GM12878 (cell line): ENCODE results near the gene MACROD2. TPM values are rescaled to one million over a fixed set of nuclear protein-coding genes. Genes with fewer than 3 reads are reported as not detected.
A peak's percentile ranks its signal among the peaks of the same experiment; 100 is the strongest.

ENCODE experiments used
- ATAC-seq: fragments of 200-7000 bp; cut with Tn5 transposase; 3 replicates; pipeline ENCODE4 v1.9.1; 2020; ENCODE audit warnings: mild to moderate bottlenecking, moderate library complexity
- BruUV-seq: library from RNA; stranded (reverse); fragments of 400-500 nt; replicated peaks from 2 replicates; lab custom pipeline; 2021; lab: Mats Ljungman, UMichigan
- CTCF ChIA-PET: fragments of 300-600 bp; sonication (Branson Sonifier 250); formaldehyde crosslinking; extraction: SDS; loops from one replicate; lab custom pipeline; 2021; ENCODE audit warnings: inconsistent platforms; lab: Yijun Ruan, JAX
- POLR2A ChIA-PET: fragments of 350-600 bp; formaldehyde crosslinking; extraction: SDS; loops from one replicate; lab custom pipeline; 2021; ENCODE audit warnings: inconsistent platforms; lab: Charles Lee
- RAD21 ChIA-PET: fragments of 300-600 bp; sonication (Branson Sonifier 250); formaldehyde crosslinking; loops from one replicate; lab custom pipeline; 2023; ENCODE audit warnings: antibody characterized with exemption; ENCODE audit not compliant: unreplicated experiment; lab: Charles Lee
- SMC1A ChIA-PET: fragments of 300-600 bp; sonication (Branson Sonifier 250); formaldehyde crosslinking; loops from one replicate; lab custom pipeline; 2023; ENCODE audit not compliant: unreplicated experiment, uncharacterized antibody; lab: Charles Lee
- DNase-seq: peaks from one replicate; pipeline ENCODE4 v3.0.0-alpha.2; 2011; ENCODE audit warnings: low read depth, low spot score
- FAIRE-seq: peaks from 3 replicates; lab custom pipeline; 2011; peaks lifted over from hg19 to GRCh38; lab: Jason Lieb, UNC
- H2AFZ ChIP-seq: 2 replicates; pipeline ENCODE4 v1.6.0; 2011; ENCODE audit warnings: low read depth, low read length, control low read depth; ENCODE audit not compliant: control insufficient read depth
- H3K27ac ChIP-seq: 2 replicates; pipeline ENCODE4 v1.5.1; 2011; ENCODE audit warnings: control low read depth; ENCODE audit not compliant: control insufficient read depth, insufficient read depth
- H3K27me3 ChIP-seq, 2 experiments: replicated peaks in 1 of 2; 2 replicates each; pipeline versions ENCODE4 v1.6.0 to v1.6.1; 2011; ENCODE audit warnings: low read length in 1 of 2; ENCODE audit not compliant: control insufficient read depth in 2 of 2, insufficient read depth in 2 of 2
- H3K36me3 ChIP-seq, 2 experiments: 2 replicates each; pipeline ENCODE4 v1.5.1; 2011; ENCODE audit warnings: low read length in 1 of 2; ENCODE audit not compliant: control insufficient read depth in 2 of 2, insufficient read depth in 2 of 2
- H3K4me1 ChIP-seq: 2 replicates; pipeline ENCODE4 v1.6.1; 2011; ENCODE audit warnings: mild to moderate bottlenecking, low read length, moderate library complexity, mixed read lengths; ENCODE audit not compliant: control insufficient read depth, insufficient read depth
- H3K4me2 ChIP-seq: 2 replicates; pipeline ENCODE4 v1.6.0; 2011; ENCODE audit warnings: control low read depth; ENCODE audit not compliant: control insufficient read depth, insufficient read depth
- H3K4me3 ChIP-seq: fragments of 200-600 bp; sonication (generic); 2 replicates; pipeline ENCODE4 v1.5.1; 2016
- H3K79me2 ChIP-seq: 2 replicates; pipeline ENCODE4 v1.6.0; 2011; ENCODE audit warnings: low read length; ENCODE audit not compliant: control insufficient read depth, insufficient read depth
- H3K9ac ChIP-seq: 2 replicates; pipeline ENCODE4 v1.8.0; 2011; ENCODE audit warnings: low read length, control low read depth, mixed read lengths; ENCODE audit not compliant: control insufficient read depth, insufficient read depth
- H3K9me3 ChIP-seq: replicated peaks from 3 replicates; pipeline ENCODE4 v1.5.1; 2011; ENCODE audit warnings: mild to moderate bottlenecking, low read length; ENCODE audit not compliant: control insufficient read depth, insufficient read depth
- H4K20me1 ChIP-seq: 2 replicates; pipeline ENCODE4 v1.6.0; 2011; ENCODE audit not compliant: control insufficient read depth, insufficient read depth
- BCL11A ChIP-seq: IDR thresholded peaks from 2 replicates; pipeline ENCODE4 v1.6.1; 2011; ENCODE audit warnings: low read depth, low read length
- BHLHE40 ChIP-seq, 2 experiments: fragments of 450-650 bp in 1 of 2; IDR thresholded peaks; 2 replicates each; pipeline ENCODE4 v1.6.1; 2011 to 2017; ENCODE audit warnings: low read depth in 2 of 2, borderline replicate concordance in 1 of 2, improper control_type of control experiment in 1 of 2, low read length in 1 of 2, mild to moderate bottlenecking in 1 of 2
- BRCA1 ChIP-seq: IDR thresholded peaks from 2 replicates; pipeline ENCODE4 v1.6.1; 2011; ENCODE audit warnings: low read depth, low read length, improper control_type of control experiment
- EP300 ChIP-seq, 2 experiments: fragments of 150-350 bp in 1 of 2; IDR thresholded peaks; 2 replicates each; pipeline ENCODE4 v1.6.1; 2011 to 2012; ENCODE audit warnings: low read depth in 2 of 2, low read length in 2 of 2, borderline replicate concordance in 1 of 2, improper control_type of control experiment in 1 of 2, inconsistent platforms in 1 of 2; ENCODE audit not compliant: control insufficient read depth in 1 of 2
- FOXK2 ChIP-seq: fragments of 450-650 bp; IDR thresholded peaks from 2 replicates; pipeline ENCODE4 v1.6.1; 2017; ENCODE audit warnings: mild to moderate bottlenecking, moderate library complexity
- HDAC6 ChIP-seq: fragments of 200-600 bp; sonication (generic); IDR thresholded peaks from one replicate; pipeline ENCODE4 v1.8.0; 2017; ENCODE audit warnings: antibody characterized with exemption; ENCODE audit not compliant: unreplicated experiment
- MXI1 ChIP-seq: fragments of 150-350 bp; IDR thresholded peaks from 2 replicates; pipeline ENCODE4 v1.6.1; 2011; ENCODE audit warnings: low read depth, mild to moderate bottlenecking, inconsistent platforms, low read length, improper control_type of control experiment
- POLR2AphosphoS5 ChIP-seq: IDR thresholded peaks from 2 replicates; pipeline ENCODE4 v1.6.1; 2011; ENCODE audit warnings: mild to moderate bottlenecking, low read length, inconsistent platforms
- SP1 ChIP-seq: IDR thresholded peaks from one replicate; pipeline ENCODE4 v1.6.1; 2011; ENCODE audit warnings: low read depth, low read length
- SRF ChIP-seq, 2 experiments: IDR thresholded peaks; 2 replicates each; pipeline ENCODE4 v1.6.1; 2011; ENCODE audit warnings: low read depth in 2 of 2, low read length in 2 of 2, mild to moderate bottlenecking in 1 of 2, moderate library complexity in 1 of 2
- SUZ12 ChIP-seq: fragments of 200-600 bp; sonication (generic); IDR thresholded peaks from one replicate; pipeline ENCODE4 v1.6.1; 2018; ENCODE audit warnings: antibody characterized with exemption, mild to moderate bottlenecking; ENCODE audit not compliant: unreplicated experiment
- WGBS: methylation state at CpG from one replicate; pipeline ENCODE4 v1.1.6; 2016; ENCODE audit warnings: low lambda C conversion rate; ENCODE audit not compliant: insufficient replicate concordance, insufficient coverage; ENCODE audit errors: missing lambda C conversion rate; 5-methylcytosine and 5-hydroxymethylcytosine counted together
- in situ Hi-C: fragments of 300-500 bp; cut with MboI; formaldehyde crosslinking; loops from 9 replicates; pipeline ENCODE4 v1.14.3; 2018; ENCODE audit warnings: mixed read lengths
- intact Hi-C: fragments of 100-400 bp; cut with micrococcal nuclease; formaldehyde crosslinking; loops from one replicate; pipeline ENCODE4 v1.14.2; 2022; ENCODE audit not compliant: unreplicated experiment
- polyA plus RNA-seq, 11 experiments: library from polyadenylated mRNA; depleted of rRNA in 4 of 11; unstranded in 6 of 11; stranded (reverse) in 5 of 11; fragments of >200 nt; fragmentation: Nextera tagmentation in 4 of 11; fragmentation: Illumina TruSeq in 1 of 11; extraction: Ambion mirVana in 4 of 11; extraction: Trizol in 1 of 11; gene quantifications; 1 replicate in 1 of 11; 2 replicates in 10 of 11; pipeline versions ENCODE4 v1.2.1 to v1.2.3, GENCODE V29; 2011 to 2016; ENCODE audit warnings: inconsistent platforms in 2 of 11, missing spikeins in 2 of 11, low read depth in 1 of 11
- total RNA-seq, 4 experiments: library from RNA; depleted of rRNA in 3 of 4; stranded (reverse); fragments of >200 nt in 3 of 4; fragmentation: Illumina TruSeq in 1 of 4; extraction: Trizol in 1 of 4; gene quantifications; 2 replicates each; pipeline versions ENCODE4 v1.2.1 to v1.2.3, GENCODE V29; 2013 to 2021

Gene MACROD2
- total and polyA plus RNA-seq, 10 of the 15 experiments (the other 5 are each of a cell fraction or from before 2014, with no cell fraction given), result 1.1 to 21.5 (median 2.2) TPM

- ATAC-seq (no peak), DNase-seq (no peak), FAIRE-seq (no peak)
- H3K27ac ChIP-seq, result no peak overlapping the region
- in situ Hi-C loops (no loop called here), intact Hi-C loops (no loop called here)
- H3K36me3 ChIP-seq, result no peaks in the 10 kb centered on the region
- H3K27me3 ChIP-seq, result no peaks in the 10 kb centered on the region
- BruUV-seq, result no TSS peak
- no peaks in the 10 kb centered on the region for H3K79me2 ChIP-seq
- no peak overlapping the region for H3K9ac ChIP-seq
- ChIA-PET RAD21 (no interaction called here), CTCF (no interaction called here), SMC1A (no interaction called here), POLR2A (no interaction called here)
- H4K20me1 ChIP-seq, result no peaks in the 10 kb centered on the region
- H3K4me1 ChIP-seq, result no peaks in the 10 kb centered on the region
- no peak overlapping the region for H3K4me3 ChIP-seq
- no peak for TF ChIP-seq SP1
- H2AFZ ChIP-seq, result no peak overlapping the region
- 48% methylated on average over 5 of the region's 5 CpGs for WGBS
- no peak overlapping the region for H3K4me2 ChIP-seq
- H3K9me3 ChIP-seq, result no peaks in the 10 kb centered on the region; the same call in 2 of the 3 replicates
Measured at GRCh38 chr20:14922503-14923267, 927.4 kb downstream of the MACROD2 start.

- no peak overlapping the region for H3K4me2 ChIP-seq
- no peaks in the 10 kb centered on the region for H3K79me2 ChIP-seq
- no TSS peak for BruUV-seq
- H3K27me3 ChIP-seq, result no peaks in the 10 kb centered on the region
- no peak overlapping the region for H3K9ac ChIP-seq
- 76% methylated on average over 1 of the region's 1 CpG for WGBS
- POLR2A ChIA-PET, result no interaction called here
- FAIRE-seq, result no peak
- SMC1A ChIA-PET, result no interaction called here
- DNase-seq, result no peak
- CTCF ChIA-PET, result interaction anchor here (0.9 kb wide), 1 partner anchor 26 kb away, joined by 3 read pairs; no protein-coding TSS in a partner anchor
- intact Hi-C loops, result no loop called here
- H3K27ac ChIP-seq, result no peak overlapping the region
- in situ Hi-C loops, result no loop called here
- TF ChIP-seq SUZ12 (no peak), HDAC6 (no peak), EP300 (IDR thresholded peaks at IDR 0.05; ENCODE audit: borderline replicate concordance in 1 of 2, control insufficient read depth in 1 of 2, low read depth in 2 of 2, low read length in 2 of 2) (no peak), FOXK2 (no peak), POLR2AphosphoS5 (no peak), BCL11A (no peak), MXI1 (no peak), BRCA1 (no peak), SRF (IDR thresholded peaks at IDR 0.05; ENCODE audit: low read depth in 2 of 2, low read length in 2 of 2) (no peak), BHLHE40 (IDR thresholded peaks at IDR 0.05; ENCODE audit: borderline replicate concordance in 1 of 2, low read depth in 2 of 2, low read length in 1 of 2) (no peak)
- TF ChIP-seq, all 136 proteins: peak for 0
- no peak for ATAC-seq
- H3K4me1 ChIP-seq, result no peaks in the 10 kb centered on the region
- H3K4me3 ChIP-seq, result no peak overlapping the region
- H3K36me3 ChIP-seq, result no peaks in the 10 kb centered on the region
- RAD21 ChIA-PET, result no interaction called here
- H4K20me1 ChIP-seq, result no peaks in the 10 kb centered on the region
- H2AFZ ChIP-seq, result peak overlapping the region; percentile 4
- no peaks in the 10 kb centered on the region; the same call in 2 of the 3 replicates for H3K9me3 ChIP-seq
Measured at GRCh38 chr20:14924433-14924832, 929.1 kb downstream of the MACROD2 start.
